Left kidney (tissue), 1 donor: ENCODE data around the gene NDUFA6. TPM values are rescaled to one million over a fixed set of nuclear protein-coding genes. Genes with fewer than 3 reads are reported as not detected.

ENCODE experiments used
- polyA plus RNA-seq: library from polyadenylated mRNA; unstranded; fragments of 120-200 nt; gene quantifications from one replicate; pipeline ENCODE4 v1.2.1, GENCODE V29; 2013; ENCODE audit not compliant: insufficient read length

Gene NDUFA6
- polyA plus RNA-seq, 1 donor, result 112 TPM

Other genes starting within 250 kb of the NDUFA6 start
- 0.38 TPM for gene SHISA8, start 175.7 kb downstream of the NDUFA6 start, polyA plus RNA-seq
- gene TNFRSF13C, start 164.0 kb downstream of the NDUFA6 start, polyA plus RNA-seq, result 3.8 TPM
- gene CENPM, start 143.6 kb downstream of the NDUFA6 start, polyA plus RNA-seq, result 15.6 TPM
- 7.7 TPM for gene SEPTIN3, start 121.3 kb downstream of the NDUFA6 start, polyA plus RNA-seq
- gene WBP2NL, start 92.0 kb downstream of the NDUFA6 start, polyA plus RNA-seq, result 8.4 TPM
- gene NAGA, start 20.0 kb downstream of the NDUFA6 start, polyA plus RNA-seq, result 27.3 TPM
- gene PHETA2, start 16.5 kb downstream of the NDUFA6 start, polyA plus RNA-seq, result 10.0 TPM
- gene SMDT1, start 11.1 kb downstream of the NDUFA6 start, polyA plus RNA-seq, result 90.7 TPM
- 6.2 TPM for gene CYP2D6, start 40.0 kb upstream of the NDUFA6 start, polyA plus RNA-seq
- 29.7 TPM for gene TCF20, start 179.9 kb upstream of the NDUFA6 start, polyA plus RNA-seq